ENCODE results near the gene FAM78A. TPM values are rescaled to one million over a fixed set of nuclear protein-coding genes. Genes with fewer than 3 reads are reported as not detected.
"Not testable (repeated sequence)": the region's sequence is repeated elsewhere in the genome, so short reads cannot be mapped to it uniquely, and the experiment has no call there.

FAM78A gene
- total and polyA plus RNA-seq, 7 donors = 0.60 to 11.9 (median 2.0) TPM

DNA sequence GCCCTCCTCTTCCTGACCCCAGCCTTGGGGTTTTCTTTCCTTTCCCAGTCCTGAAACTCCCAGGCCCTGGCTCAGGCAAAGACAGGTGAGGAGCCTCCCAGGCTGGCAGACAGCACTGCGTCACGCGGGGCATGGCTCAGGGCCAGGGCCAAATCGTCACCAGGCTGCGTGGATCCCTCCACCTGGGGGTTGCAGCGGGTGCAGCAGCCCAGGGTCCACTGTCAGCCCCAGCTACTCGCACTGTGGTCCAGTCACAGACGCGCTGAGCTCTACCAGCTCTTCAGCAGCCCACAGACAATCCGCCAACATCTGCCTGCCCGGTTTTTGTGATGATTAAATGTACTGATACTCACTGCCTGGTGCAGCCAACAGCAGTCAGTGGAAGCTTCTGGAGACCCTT, 12.1 kb downstream of the FAM78A start:
- Histone ChIP-seq H3K27me3 (no peaks in the 10 kb centered on the region), H3K9me3 (no peaks in the 10 kb centered on the region), H3K36me3 (no peaks in the 10 kb centered on the region), H3K4me1 (no peaks in the 10 kb centered on the region), H3K27ac (no peak overlapping the region), H3K4me3 (no peak overlapping the region)
- no peak for DNase-seq
- TF ChIP-seq, protein P1, sequence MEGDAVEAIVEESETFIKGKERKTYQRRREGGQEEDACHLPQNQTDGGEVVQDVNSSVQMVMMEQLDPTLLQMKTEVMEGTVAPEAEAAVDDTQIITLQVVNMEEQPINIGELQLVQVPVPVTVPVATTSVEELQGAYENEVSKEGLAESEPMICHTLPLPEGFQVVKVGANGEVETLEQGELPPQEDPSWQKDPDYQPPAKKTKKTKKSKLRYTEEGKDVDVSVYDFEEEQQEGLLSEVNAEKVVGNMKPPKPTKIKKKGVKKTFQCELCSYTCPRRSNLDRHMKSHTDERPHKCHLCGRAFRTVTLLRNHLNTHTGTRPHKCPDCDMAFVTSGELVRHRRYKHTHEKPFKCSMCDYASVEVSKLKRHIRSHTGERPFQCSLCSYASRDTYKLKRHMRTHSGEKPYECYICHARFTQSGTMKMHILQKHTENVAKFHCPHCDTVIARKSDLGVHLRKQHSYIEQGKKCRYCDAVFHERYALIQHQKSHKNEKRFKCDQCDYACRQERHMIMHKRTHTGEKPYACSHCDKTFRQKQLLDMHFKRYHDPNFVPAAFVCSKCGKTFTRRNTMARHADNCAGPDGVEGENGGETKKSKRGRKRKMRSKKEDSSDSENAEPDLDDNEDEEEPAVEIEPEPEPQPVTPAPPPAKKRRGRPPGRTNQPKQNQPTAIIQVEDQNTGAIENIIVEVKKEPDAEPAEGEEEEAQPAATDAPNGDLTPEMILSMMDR (IDR thresholded peaks at IDR 0.05) = no peak
- TF ChIP-seq POLR2A (IDR thresholded peaks at IDR 0.05) (no peak), POLR2AphosphoS5 (IDR thresholded peaks at IDR 0.05) (no peak), EP300 (IDR thresholded peaks at IDR 0.05) (no peak)
- intact Hi-C loops (cut with DNase I) = no loop called here
- WGBS, 2 donors = 51 to 74% methylated on average over 11 of the region's 11 CpGs

DNA sequence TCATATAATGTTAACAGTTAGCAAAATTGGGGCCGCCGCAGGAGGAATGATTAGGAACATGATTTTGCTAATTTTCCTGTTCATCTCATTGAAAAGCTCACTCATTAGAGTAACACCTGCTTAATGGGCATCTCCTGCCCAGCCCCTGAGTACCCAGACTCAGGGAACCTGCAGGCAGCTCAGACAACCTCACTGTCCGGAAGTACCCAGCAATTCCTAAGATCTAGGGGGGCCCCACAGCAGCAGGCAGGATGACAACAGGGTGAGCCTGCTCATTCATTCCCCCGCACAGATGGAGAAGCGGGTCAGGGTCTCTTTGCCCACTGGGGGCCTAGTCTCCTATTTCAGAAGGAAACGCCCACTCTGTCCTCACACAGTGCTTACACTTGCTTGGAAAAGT, 12.6 kb downstream of the FAM78A start:
- intact Hi-C loops (cut with DNase I) = no loop called here
- Histone ChIP-seq H3K36me3 (no peaks in the 10 kb centered on the region), H3K27me3 (no peaks in the 10 kb centered on the region), H3K27ac (no peak overlapping the region), H3K9me3 (no peaks in the 10 kb centered on the region), H3K4me3 (no peak overlapping the region), H3K4me1 (no peaks in the 10 kb centered on the region)
- 93 to 94% methylated on average over 6 of the region's 6 CpGs for WGBS, 2 donors
- no peak for DNase-seq
- TF ChIP-seq POLR2AphosphoS5 (IDR thresholded peaks at IDR 0.05) (no peak), POLR2A (IDR thresholded peaks at IDR 0.05) (no peak), EP300 (IDR thresholded peaks at IDR 0.05) (no peak)
- TF ChIP-seq, protein P1 (IDR thresholded peaks at IDR 0.05) = no peak

DNA sequence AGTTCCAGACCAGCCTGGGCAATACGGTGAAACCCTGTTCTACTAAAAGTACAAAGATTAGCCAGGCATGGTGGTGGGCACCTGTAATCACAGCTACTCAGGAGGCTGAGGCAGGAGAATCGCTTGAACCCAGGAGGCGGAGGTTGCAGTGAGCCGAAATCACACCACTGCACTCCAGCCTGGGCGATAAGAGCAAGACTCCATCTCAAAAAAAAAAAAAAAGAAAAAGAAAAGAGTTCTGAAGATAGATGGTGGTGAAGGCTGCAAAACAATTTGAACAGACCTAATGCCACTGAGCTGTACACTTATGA, 13.3 kb downstream of the FAM78A start:
- H3K4me1 ChIP-seq; DNase-seq; H3K27me3 ChIP-seq; intact Hi-C loops (cut with DNase I); H3K4me3 ChIP-seq; H3K9me3 ChIP-seq; H3K36me3 ChIP-seq: not testable (repeated sequence)
- 77 to 92% methylated on average over 5 of the region's 5 CpGs for WGBS, 2 donors
- peak overlapping the region in 1 of 4 donors; percentile 14 for H3K27ac ChIP-seq

DNA sequence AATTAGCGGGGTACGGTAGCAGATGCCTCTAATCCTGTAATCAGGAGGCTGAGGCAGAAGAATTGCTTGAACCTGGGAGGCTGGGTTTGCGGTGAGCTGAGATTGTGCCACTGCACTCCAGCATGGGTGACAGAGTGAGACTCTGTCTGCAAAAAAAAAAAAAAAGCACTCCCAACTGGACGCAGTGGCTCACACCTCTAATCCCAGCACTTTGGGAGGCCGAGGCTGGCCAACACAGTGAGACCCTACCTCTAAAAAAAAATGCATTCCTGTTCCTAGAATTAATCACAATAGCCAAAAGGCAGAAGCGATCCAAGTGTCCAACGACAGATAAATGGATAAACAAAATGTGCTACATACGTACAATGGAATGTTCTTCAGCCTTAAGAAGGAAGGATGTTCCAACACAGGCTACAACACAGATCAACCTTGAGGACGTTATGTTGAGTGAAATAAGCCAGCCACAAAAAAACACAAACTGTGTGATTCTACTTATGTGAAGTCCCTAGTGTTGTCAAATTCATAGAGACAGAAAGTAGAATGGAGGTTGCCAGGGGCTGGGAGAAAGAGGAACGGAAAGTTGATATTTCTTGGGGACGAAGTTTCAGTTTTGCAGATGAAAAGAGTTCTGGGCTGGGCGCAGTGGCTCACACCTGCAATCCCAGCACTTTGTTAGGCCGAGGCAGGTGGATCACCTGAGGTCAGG, 13.8 kb downstream of the FAM78A start:
- peak overlapping the region in 1 of 4 donors; percentile 14 for H3K27ac ChIP-seq
- no peak for DNase-seq
- WGBS, 2 donors = 74 to 84% methylated on average over 13 of the region's 13 CpGs
- TF ChIP-seq, protein P1 (IDR thresholded peaks at IDR 0.05) = no peak
- TF ChIP-seq POLR2AphosphoS5 (IDR thresholded peaks at IDR 0.05) (no peak), EP300 (IDR thresholded peaks at IDR 0.05) (no peak), POLR2A (IDR thresholded peaks at IDR 0.05) (no peak)
- H3K4me3 ChIP-seq = no peak overlapping the region
- no peaks in the 10 kb centered on the region for H3K27me3 ChIP-seq
- no peaks in the 10 kb centered on the region for H3K4me1 ChIP-seq
- no peaks in the 10 kb centered on the region for H3K9me3 ChIP-seq
- intact Hi-C loops (cut with DNase I) = no loop called here
- no peaks in the 10 kb centered on the region for H3K36me3 ChIP-seq

DNA sequence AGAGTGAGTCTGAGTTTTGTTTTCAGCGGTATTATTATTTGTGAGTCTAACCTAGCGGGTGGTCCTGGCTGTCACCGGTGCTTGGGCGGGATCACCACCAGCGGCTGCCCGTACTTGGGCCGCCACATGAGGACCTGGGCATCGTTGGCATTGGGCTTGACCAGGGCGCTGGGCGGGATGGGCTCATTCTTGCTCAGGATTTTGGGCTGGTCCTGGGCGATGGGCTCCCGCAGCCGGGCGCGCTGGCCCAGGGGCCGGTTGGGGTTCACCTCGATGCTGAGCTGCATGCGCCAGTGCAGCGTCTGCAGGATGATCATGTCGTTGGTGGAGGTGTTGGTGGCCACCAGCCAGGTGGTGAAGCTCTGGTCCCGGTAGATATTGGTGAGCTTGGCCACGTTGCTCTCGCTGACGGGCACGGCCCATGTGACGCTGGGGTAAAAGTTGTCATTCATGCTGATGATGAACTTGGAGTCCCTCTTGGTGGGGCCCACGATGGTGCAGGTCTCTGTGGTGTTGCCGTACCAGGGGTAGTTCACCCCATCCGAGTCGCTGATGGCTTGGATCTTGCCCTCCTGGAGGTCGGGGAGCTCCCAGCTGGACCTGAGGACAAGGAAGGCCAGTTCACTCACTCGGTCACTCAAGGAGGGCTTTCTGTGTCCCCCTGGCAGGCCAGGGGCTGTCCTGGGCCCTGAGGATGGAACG, 15.4 kb downstream of the FAM78A start:
- H3K4me1 ChIP-seq = peaks cover 0 to 3% (median 0%) of the 10 kb centered on the region in 4 donors
- H3K36me3 ChIP-seq = no peaks in the 10 kb centered on the region
- intact Hi-C loops (cut with DNase I) = no loop called here
- H3K9me3 ChIP-seq = no peaks in the 10 kb centered on the region
- 92 to 95% methylated on average over 33 of the region's 33 CpGs for WGBS, 2 donors
- no peak overlapping the region for H3K27ac ChIP-seq
- no peaks in the 10 kb centered on the region for H3K27me3 ChIP-seq
- DNase-seq = no peak
- H3K4me3 ChIP-seq = no peak overlapping the region
- TF ChIP-seq, protein P1 (IDR thresholded peaks at IDR 0.05) = no peak
- no peak for TF ChIP-seq EP300 (IDR thresholded peaks at IDR 0.05)
- TF ChIP-seq POLR2A (IDR thresholded peaks at IDR 0.05) = no peak
- no peak for TF ChIP-seq POLR2AphosphoS5 (IDR thresholded peaks at IDR 0.05)

Data from sigmoid colon (tissue), 7 donors.